WTC11 (cell line): ENCODE data around the gene MORF4L2.

Experiments
- GABPB1 ChIP-seq: sonication (generic); formaldehyde crosslinking; IDR thresholded peaks from 2 replicates; pipeline ENCODE4 v1.8.1; 2023; ENCODE audit warnings: mild to moderate bottlenecking, missing genetic modification reagents
- NR2C2 ChIP-seq: sonication (generic); formaldehyde crosslinking; IDR thresholded peaks from 2 replicates; pipeline ENCODE4 v1.8.0; 2022; ENCODE audit warnings: mild to moderate bottlenecking, missing genetic modification reagents
- TEAD4 ChIP-seq: sonication (generic); formaldehyde crosslinking; IDR thresholded peaks from 2 replicates; pipeline ENCODE4 v1.8.0; 2022; ENCODE audit warnings: mild to moderate bottlenecking, missing genetic modification reagents
- ZNF232 ChIP-seq: sonication (generic); formaldehyde crosslinking; IDR thresholded peaks from 2 replicates; pipeline ENCODE4 v1.8.0; 2022; ENCODE audit warnings: mild to moderate bottlenecking, missing genetic modification reagents
- ZNF263 ChIP-seq: sonication (generic); formaldehyde crosslinking; IDR thresholded peaks from 2 replicates; pipeline ENCODE4 v1.8.1; 2022; ENCODE audit warnings: low read depth, mild to moderate bottlenecking, moderate library complexity, missing genetic modification reagents
- TF ChIP-seq, protein P1 (sequence below): sonication (generic); formaldehyde crosslinking; IDR thresholded peaks from 2 replicates; pipeline ENCODE4 v1.8.1; 2023; ENCODE audit warnings: mild to moderate bottlenecking, missing genetic modification reagents, moderate library complexity
- TF ChIP-seq, protein P2 (sequence below): fragments of 200-600 bp; IDR thresholded peaks from 2 replicates; pipeline ENCODE4 v1.8.0; 2022; ENCODE audit warnings: antibody characterized with exemption
- TF ChIP-seq, protein P3 (sequence below): sonication (generic); formaldehyde crosslinking; IDR thresholded peaks from 2 replicates; pipeline ENCODE4 v1.8.0; 2023; ENCODE audit warnings: missing genetic modification reagents
- TF ChIP-seq, protein P4 (sequence below): sonication (generic); formaldehyde crosslinking; IDR thresholded peaks from 2 replicates; pipeline ENCODE4 v1.8.1; 2023; ENCODE audit warnings: mild to moderate bottlenecking, missing genetic modification reagents
- TF ChIP-seq, protein P5 (sequence below): sonication (generic); formaldehyde crosslinking; IDR thresholded peaks from 2 replicates; pipeline ENCODE4 v1.8.1; 2022; ENCODE audit warnings: missing genetic modification reagents, borderline replicate concordance

DNA sequence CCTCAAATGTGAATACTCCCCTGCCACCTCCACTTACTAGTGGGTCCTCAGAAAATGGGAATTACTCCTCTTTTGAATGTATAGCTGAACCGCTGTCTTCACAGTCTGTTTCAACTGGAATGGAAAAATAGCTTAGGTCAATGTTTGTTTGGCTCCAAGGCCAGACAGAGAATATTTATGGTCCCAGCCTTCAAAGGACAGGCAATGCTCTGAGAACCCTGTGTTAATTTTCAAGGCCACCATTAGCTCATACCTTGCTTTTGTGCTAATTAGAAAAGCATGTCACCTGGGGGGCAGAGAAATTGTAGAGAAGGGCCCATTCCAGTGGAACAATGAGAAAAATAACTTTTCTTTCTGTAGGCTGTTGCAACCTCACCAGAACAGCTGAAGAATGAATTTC lies 4.6 kb upstream of the MORF4L2 start:
- TF ChIP-seq, protein P1, sequence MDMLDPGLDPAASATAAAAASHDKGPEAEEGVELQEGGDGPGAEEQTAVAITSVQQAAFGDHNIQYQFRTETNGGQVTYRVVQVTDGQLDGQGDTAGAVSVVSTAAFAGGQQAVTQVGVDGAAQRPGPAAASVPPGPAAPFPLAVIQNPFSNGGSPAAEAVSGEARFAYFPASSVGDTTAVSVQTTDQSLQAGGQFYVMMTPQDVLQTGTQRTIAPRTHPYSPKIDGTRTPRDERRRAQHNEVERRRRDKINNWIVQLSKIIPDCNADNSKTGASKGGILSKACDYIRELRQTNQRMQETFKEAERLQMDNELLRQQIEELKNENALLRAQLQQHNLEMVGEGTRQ: no peak
- TF ChIP-seq, protein P2, sequence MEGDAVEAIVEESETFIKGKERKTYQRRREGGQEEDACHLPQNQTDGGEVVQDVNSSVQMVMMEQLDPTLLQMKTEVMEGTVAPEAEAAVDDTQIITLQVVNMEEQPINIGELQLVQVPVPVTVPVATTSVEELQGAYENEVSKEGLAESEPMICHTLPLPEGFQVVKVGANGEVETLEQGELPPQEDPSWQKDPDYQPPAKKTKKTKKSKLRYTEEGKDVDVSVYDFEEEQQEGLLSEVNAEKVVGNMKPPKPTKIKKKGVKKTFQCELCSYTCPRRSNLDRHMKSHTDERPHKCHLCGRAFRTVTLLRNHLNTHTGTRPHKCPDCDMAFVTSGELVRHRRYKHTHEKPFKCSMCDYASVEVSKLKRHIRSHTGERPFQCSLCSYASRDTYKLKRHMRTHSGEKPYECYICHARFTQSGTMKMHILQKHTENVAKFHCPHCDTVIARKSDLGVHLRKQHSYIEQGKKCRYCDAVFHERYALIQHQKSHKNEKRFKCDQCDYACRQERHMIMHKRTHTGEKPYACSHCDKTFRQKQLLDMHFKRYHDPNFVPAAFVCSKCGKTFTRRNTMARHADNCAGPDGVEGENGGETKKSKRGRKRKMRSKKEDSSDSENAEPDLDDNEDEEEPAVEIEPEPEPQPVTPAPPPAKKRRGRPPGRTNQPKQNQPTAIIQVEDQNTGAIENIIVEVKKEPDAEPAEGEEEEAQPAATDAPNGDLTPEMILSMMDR: no peak
- TF ChIP-seq ZNF263 (CRISPR knock-in tag) (no peak), GABPB1 (CRISPR knock-in tag) (no peak), TEAD4 (CRISPR knock-in tag) (no peak), NR2C2 (CRISPR knock-in tag) (no peak), ZNF232 (CRISPR knock-in tag) (no peak)
- TF ChIP-seq, protein P3, sequence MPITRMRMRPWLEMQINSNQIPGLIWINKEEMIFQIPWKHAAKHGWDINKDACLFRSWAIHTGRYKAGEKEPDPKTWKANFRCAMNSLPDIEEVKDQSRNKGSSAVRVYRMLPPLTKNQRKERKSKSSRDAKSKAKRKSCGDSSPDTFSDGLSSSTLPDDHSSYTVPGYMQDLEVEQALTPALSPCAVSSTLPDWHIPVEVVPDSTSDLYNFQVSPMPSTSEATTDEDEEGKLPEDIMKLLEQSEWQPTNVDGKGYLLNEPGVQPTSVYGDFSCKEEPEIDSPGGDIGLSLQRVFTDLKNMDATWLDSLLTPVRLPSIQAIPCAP (CRISPR knock-in tag): no peak
- TF ChIP-seq, protein P4, sequence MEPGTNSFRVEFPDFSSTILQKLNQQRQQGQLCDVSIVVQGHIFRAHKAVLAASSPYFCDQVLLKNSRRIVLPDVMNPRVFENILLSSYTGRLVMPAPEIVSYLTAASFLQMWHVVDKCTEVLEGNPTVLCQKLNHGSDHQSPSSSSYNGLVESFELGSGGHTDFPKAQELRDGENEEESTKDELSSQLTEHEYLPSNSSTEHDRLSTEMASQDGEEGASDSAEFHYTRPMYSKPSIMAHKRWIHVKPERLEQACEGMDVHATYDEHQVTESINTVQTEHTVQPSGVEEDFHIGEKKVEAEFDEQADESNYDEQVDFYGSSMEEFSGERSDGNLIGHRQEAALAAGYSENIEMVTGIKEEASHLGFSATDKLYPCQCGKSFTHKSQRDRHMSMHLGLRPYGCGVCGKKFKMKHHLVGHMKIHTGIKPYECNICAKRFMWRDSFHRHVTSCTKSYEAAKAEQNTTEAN: no peak
- TF ChIP-seq, protein P5, sequence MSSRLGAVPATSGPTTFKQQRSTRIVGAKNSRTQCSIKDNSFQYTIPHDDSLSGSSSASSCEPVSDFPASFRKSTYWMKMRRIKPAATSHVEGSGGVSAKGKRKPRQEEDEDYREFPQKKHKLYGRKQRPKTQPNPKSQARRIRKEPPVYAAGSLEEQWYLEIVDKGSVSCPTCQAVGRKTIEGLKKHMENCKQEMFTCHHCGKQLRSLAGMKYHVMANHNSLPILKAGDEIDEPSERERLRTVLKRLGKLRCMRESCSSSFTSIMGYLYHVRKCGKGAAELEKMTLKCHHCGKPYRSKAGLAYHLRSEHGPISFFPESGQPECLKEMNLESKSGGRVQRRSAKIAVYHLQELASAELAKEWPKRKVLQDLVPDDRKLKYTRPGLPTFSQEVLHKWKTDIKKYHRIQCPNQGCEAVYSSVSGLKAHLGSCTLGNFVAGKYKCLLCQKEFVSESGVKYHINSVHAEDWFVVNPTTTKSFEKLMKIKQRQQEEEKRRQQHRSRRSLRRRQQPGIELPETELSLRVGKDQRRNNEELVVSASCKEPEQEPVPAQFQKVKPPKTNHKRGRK (CRISPR knock-in tag): no peak
